Smooth muscle cell (in vitro differentiated cells): ENCODE results near the gene ZFP57. TPM values are rescaled to one million over a fixed set of nuclear protein-coding genes. Genes with fewer than 3 reads are reported as not detected.

ENCODE experiments used
- DNase-seq: peaks from one replicate; lab custom pipeline; 2025; ENCODE audit not compliant: unreplicated experiment; lab: John Stamatoyannopoulos, UW
- H2AFZ ChIP-seq: fragments of 200-600 bp; sonication (generic); 2 replicates; pipeline ENCODE4 v1.6.0; 2016; ENCODE audit warnings: antibody characterized with exemption, low read depth, mild to moderate bottlenecking
- H3F3A ChIP-seq: fragments of 200-600 bp; sonication (generic); 2 replicates; pipeline ENCODE4 v1.6.0; 2017; ENCODE audit warnings: antibody characterized with exemption, low read depth
- H3K27ac ChIP-seq: fragments of 200-600 bp; sonication (generic); 2 replicates; pipeline ENCODE4 v1.5.1; 2016; ENCODE audit warnings: low read depth, mild to moderate bottlenecking
- H3K27me3 ChIP-seq: fragments of 200-600 bp; sonication (generic); 2 replicates; pipeline ENCODE4 v1.6.1; 2016; ENCODE audit warnings: low read depth, mild to moderate bottlenecking
- H3K36me3 ChIP-seq: fragments of 200-600 bp; sonication (generic); 2 replicates; pipeline ENCODE4 v1.5.1; 2016; ENCODE audit warnings: low read depth
- H3K4me1 ChIP-seq: fragments of 200-600 bp; sonication (generic); 2 replicates; pipeline ENCODE4 v1.5.1; 2016; ENCODE audit warnings: low read depth
- H3K4me2 ChIP-seq: fragments of 200-600 bp; sonication (generic); 2 replicates; pipeline ENCODE4 v1.6.0; 2016; ENCODE audit warnings: mild to moderate bottlenecking
- H3K4me3 ChIP-seq: fragments of 200-600 bp; sonication (generic); 2 replicates; pipeline ENCODE4 v1.5.1; 2016; ENCODE audit warnings: mild to moderate bottlenecking
- H3K79me2 ChIP-seq: fragments of 200-600 bp; sonication (generic); 2 replicates; pipeline ENCODE4 v1.6.0; 2016; ENCODE audit warnings: low read depth, mild to moderate bottlenecking
- H3K9ac ChIP-seq: fragments of 200-600 bp; sonication (generic); 2 replicates; pipeline ENCODE4 v1.6.0; 2016; ENCODE audit warnings: low read depth
- H3K9me3 ChIP-seq: fragments of 200-600 bp; sonication (generic); replicated peaks from 2 replicates; pipeline ENCODE4 v1.5.1; 2016; ENCODE audit warnings: low read depth
- H4K20me1 ChIP-seq: fragments of 200-600 bp; sonication (generic); 2 replicates; pipeline ENCODE4 v1.6.0; 2016; ENCODE audit warnings: low read depth
- WGBS: methylation state at CpG from one replicate; pipeline ENCODE4 v1.1.7; 2016; ENCODE audit warnings: low lambda C conversion rate; 5-methylcytosine and 5-hydroxymethylcytosine counted together
- polyA plus RNA-seq: library from polyadenylated mRNA; unstranded; fragments of >200 nt; fragmentation: Nextera tagmentation; extraction: Ambion mirVana; gene quantifications from 2 replicates; pipeline ENCODE4 v1.2.1, GENCODE V29; 2016
- small RNA-seq: library from RNA; depleted of rRNA; stranded (forward); fragments of <200 nt; gene quantifications from one replicate; pipeline ENCODE3, GENCODE V24; 2014
- total RNA-seq: library from RNA; depleted of rRNA; stranded (reverse); fragments of >200 nt; gene quantifications from 2 replicates; pipeline ENCODE4 v1.2.3, GENCODE V29; 2014
- TF ChIP-seq, protein P1 (sequence below): fragments of 200-600 bp; sonication (generic); IDR thresholded peaks from 2 replicates; pipeline ENCODE4 v1.5.1; 2017; ENCODE audit warnings: borderline replicate concordance, mild to moderate bottlenecking, antibody characterized with exemption; ENCODE audit not compliant: insufficient read depth, poor library complexity, severe bottlenecking

Gene ZFP57
- total and polyA plus RNA-seq, 2 experiments from 2014 or later, result not detected

DNA sequence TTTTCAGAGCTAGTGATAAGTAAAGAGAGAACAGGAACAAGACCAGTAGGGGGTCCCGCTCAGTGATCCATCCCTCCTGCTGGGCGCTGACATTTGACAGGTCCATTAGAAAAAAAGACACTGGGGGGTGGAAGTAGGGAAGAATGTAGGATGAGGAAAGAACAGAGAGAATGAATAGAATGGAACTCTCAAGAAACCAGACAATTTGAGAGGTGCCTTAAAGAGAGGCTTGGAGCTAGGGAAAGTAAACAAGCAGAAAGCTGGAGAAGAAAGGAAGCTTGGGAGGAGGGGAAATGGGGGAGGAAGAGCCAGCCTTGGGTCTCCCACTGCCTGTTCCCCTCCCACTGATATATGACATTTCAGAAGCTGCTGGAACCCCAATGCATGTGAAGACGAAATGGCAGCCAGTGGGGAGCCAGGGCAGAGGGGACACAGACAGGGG, 56.4 kb downstream of the ZFP57 start:
- no peak overlapping the region for H3K9ac ChIP-seq
- no peak overlapping the region for H2AFZ ChIP-seq
- H3K9me3 ChIP-seq, result no peaks in the 10 kb centered on the region
- H3K36me3 ChIP-seq, result peaks cover 4% of the 10 kb centered on the region
- no peak overlapping the region for H3K4me3 ChIP-seq
- H4K20me1 ChIP-seq, result peaks cover 26% of the 10 kb centered on the region
- no peaks in the 10 kb centered on the region for H3K79me2 ChIP-seq
- 74% methylated on average over 3 of the region's 3 CpGs for WGBS
- H3K4me1 ChIP-seq, result peaks cover 41% of the 10 kb centered on the region
- no peak for DNase-seq
- no peak overlapping the region for H3K4me2 ChIP-seq
- no peak overlapping the region for H3K27ac ChIP-seq
- TF ChIP-seq, protein P1, sequence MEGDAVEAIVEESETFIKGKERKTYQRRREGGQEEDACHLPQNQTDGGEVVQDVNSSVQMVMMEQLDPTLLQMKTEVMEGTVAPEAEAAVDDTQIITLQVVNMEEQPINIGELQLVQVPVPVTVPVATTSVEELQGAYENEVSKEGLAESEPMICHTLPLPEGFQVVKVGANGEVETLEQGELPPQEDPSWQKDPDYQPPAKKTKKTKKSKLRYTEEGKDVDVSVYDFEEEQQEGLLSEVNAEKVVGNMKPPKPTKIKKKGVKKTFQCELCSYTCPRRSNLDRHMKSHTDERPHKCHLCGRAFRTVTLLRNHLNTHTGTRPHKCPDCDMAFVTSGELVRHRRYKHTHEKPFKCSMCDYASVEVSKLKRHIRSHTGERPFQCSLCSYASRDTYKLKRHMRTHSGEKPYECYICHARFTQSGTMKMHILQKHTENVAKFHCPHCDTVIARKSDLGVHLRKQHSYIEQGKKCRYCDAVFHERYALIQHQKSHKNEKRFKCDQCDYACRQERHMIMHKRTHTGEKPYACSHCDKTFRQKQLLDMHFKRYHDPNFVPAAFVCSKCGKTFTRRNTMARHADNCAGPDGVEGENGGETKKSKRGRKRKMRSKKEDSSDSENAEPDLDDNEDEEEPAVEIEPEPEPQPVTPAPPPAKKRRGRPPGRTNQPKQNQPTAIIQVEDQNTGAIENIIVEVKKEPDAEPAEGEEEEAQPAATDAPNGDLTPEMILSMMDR, result no peak
- no peaks in the 10 kb centered on the region for H3F3A ChIP-seq
- H3K27me3 ChIP-seq, result no peaks in the 10 kb centered on the region

Small RNAs within 50 kb of the gene (small RNA-seq; reads per million reads assigned to genes)
- gene SUMO2P1, result 3.2 reads per million, percentile 54 among the genes with 10 or more reads in this experiment

Other genes with a start within 250 kb of the ZFP57 start
- gene OR10C1, start 241.8 kb downstream of the ZFP57 start, total RNA-seq, result not detected in 2 replicates
- gene OR10C1, start 241.8 kb downstream of the ZFP57 start, polyA plus RNA-seq, result not detected in 2 replicates
- not detected in 2 replicates for gene OR11A1, start 224.1 kb downstream of the ZFP57 start, total RNA-seq
- gene OR11A1, start 224.1 kb downstream of the ZFP57 start, polyA plus RNA-seq, result not detected in 2 replicates
- not detected in 2 replicates for gene OR2H1, start 224.0 kb downstream of the ZFP57 start, total RNA-seq
- gene OR2H1, start 224.0 kb downstream of the ZFP57 start, polyA plus RNA-seq, result not detected in 2 replicates
- gene MAS1L, start 193.2 kb downstream of the ZFP57 start, total RNA-seq, result not detected in 2 replicates
- not detected in 2 replicates for gene MAS1L, start 193.2 kb downstream of the ZFP57 start, polyA plus RNA-seq
- gene UBD, start 121.4 kb downstream of the ZFP57 start, total RNA-seq, result not detected in 2 replicates
- 0.38 and 0.60 TPM in 2 replicates for gene UBD, start 121.4 kb downstream of the ZFP57 start, polyA plus RNA-seq
- not detected in 2 replicates for gene OR2H2, start 96.0 kb downstream of the ZFP57 start, total RNA-seq
- gene OR2H2, start 96.0 kb downstream of the ZFP57 start, polyA plus RNA-seq, result 0.19 TPM in 1 of 2 replicates, not detected in the other
- 26.0 and 43.9 TPM in 2 replicates for gene GABBR1, start 48.0 kb downstream of the ZFP57 start, total RNA-seq
- gene GABBR1, start 48.0 kb downstream of the ZFP57 start, polyA plus RNA-seq, result 13.2 and 24.0 TPM in 2 replicates
- gene MOG, start 24.1 kb downstream of the ZFP57 start, total RNA-seq, result not detected in 2 replicates
- gene MOG, start 24.1 kb downstream of the ZFP57 start, polyA plus RNA-seq, result not detected in 2 replicates
- gene HLA-F, start 42.3 kb upstream of the ZFP57 start, total RNA-seq, result 2.7 and 6.9 TPM in 2 replicates
- 5.6 and 7.0 TPM in 2 replicates for gene HLA-F, start 42.3 kb upstream of the ZFP57 start, polyA plus RNA-seq
- 0.22 and 0.36 TPM in 2 replicates for gene HLA-G, start 146.7 kb upstream of the ZFP57 start, total RNA-seq
- 1.7 and 3.5 TPM in 2 replicates for gene HLA-G, start 146.7 kb upstream of the ZFP57 start, polyA plus RNA-seq